BE2C (cell line): ENCODE data around the gene TTLL13.

ENCODE experiments used
- DNase-seq: peaks from one replicate; pipeline ENCODE4 v3.0.0-alpha.2; 2020
- H3K27me3 ChIP-seq: fragments of 250-450 bp; sonication (Bioruptor Pico); 2 replicates; pipeline ENCODE4 v1.5.1; 2020; ENCODE audit warnings: mild to moderate bottlenecking
- H3K36me3 ChIP-seq: fragments of 250-450 bp; sonication (Bioruptor Pico); 2 replicates; pipeline ENCODE4 v1.5.1; 2020; ENCODE audit warnings: mild to moderate bottlenecking
- H3K4me1 ChIP-seq: fragments of 250-450 bp; sonication (Bioruptor Pico); 2 replicates; pipeline ENCODE4 v1.5.1; 2020
- H3K4me3 ChIP-seq: 2 replicates; pipeline ENCODE4 v1.5.1; 2011; ENCODE audit warnings: low read depth, low read length
- H3K9me3 ChIP-seq: fragments of 250-450 bp; sonication (Bioruptor Pico); 2 replicates; pipeline ENCODE4 v1.5.1; 2020
- CTCF ChIP-seq: IDR thresholded peaks from 2 replicates; pipeline ENCODE4 v1.5.1; 2012; ENCODE audit warnings: mild to moderate bottlenecking, low read depth, low read length

Gene TTLL13

GRCh38 chr15:90265271-90266060, 16.1 kb downstream of the TTLL13 start, which contains the start of gene NGRN:
Gene NGRN (plus strand): TSS chr15:90265672. CDS start chr15:90265713, 41 bp downstream.
- DNase-seq, result peak; percentile 92
- H3K4me1 ChIP-seq, result no peaks in the 10 kb centered on the region; the same call in 1 of the 2 replicates
- no peak for TF ChIP-seq CTCF
- H3K36me3 ChIP-seq, result peaks cover 18% of the 10 kb centered on the region
- H3K27me3 ChIP-seq, result no peaks in the 10 kb centered on the region
- no peaks in the 10 kb centered on the region for H3K9me3 ChIP-seq
- H3K4me3 ChIP-seq, result peak within 1 kb of the TSS; percentile 95

DNA sequence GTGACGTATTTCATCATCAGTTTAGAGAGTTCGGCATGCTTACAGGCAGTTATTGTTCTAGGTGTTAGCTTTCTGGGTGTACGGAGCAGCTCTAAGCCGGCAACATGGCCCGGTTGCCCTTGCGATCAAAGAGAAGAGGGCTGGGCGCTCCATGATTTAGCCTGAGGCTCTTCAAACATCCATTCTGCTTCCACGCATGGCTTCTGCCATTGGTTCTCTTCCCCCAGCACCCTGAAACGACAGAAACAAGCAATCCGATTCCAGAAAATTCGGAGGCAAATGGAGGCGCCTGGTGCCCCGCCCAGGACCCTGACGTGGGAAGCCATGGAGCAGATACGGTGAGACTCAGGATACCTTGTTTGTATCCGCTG, 16.7 kb downstream of the TTLL13 start:
- no peak for TF ChIP-seq CTCF
- Histone ChIP-seq H3K9me3 (no peaks in the 10 kb centered on the region), H3K4me1 (no peaks in the 10 kb centered on the region; the same call in 1 of the 2 replicates), H3K36me3 (peaks cover 22% of the 10 kb centered on the region), H3K27me3 (no peaks in the 10 kb centered on the region), H3K4me3 (peak overlapping the region; percentile 95)
- DNase-seq, result peak; percentile 59

DNA sequence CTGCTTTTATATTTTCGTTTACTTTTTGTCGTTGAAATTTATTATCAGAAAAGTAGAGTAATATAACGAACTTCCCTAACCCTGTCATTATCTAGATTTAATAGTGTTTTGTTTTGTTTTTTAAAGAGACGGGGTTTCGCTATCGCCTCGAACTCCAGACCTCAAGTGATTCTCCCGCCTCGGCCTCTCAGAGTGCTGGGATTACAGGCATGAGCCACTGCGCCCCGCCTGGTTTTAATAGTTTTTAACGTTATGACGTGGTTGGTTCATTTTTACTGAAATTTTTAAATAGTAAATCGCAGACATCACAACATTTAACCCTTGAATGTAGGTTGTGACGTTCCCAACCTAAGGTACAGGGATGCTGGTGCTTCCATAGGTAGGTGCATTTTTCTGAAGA, 17.1 kb downstream of the TTLL13 start:
- Histone ChIP-seq H3K27me3 (no peaks in the 10 kb centered on the region), H3K9me3 (no peaks in the 10 kb centered on the region), H3K36me3 (peaks cover 26% of the 10 kb centered on the region), H3K4me3 (peak overlapping the region; percentile 95), H3K4me1 (no peaks in the 10 kb centered on the region; the same call in 1 of the 2 replicates)
- DNase-seq, result no peak
- no peak for TF ChIP-seq CTCF

DNA sequence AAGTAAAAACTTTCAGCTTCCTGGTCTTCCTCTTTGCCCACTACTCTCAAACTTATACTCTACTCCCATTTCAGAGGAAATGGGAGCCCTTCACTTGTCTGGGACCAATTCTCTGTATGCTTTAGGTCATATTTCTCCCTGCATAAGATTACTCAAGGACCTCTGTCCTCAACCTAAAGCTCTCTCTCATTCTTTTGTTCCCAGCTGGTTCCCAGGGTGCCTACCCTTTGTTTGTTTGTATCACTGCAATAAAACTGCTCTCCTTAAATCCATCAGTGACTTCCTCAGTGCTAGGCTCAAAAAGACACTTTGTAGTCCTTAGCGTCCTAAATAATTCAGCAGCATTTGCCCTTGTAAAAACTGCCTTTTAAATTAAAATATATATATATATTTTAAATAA, 19.1 kb downstream of the TTLL13 start:
- DNase-seq, result no peak
- no peaks in the 10 kb centered on the region for H3K9me3 ChIP-seq
- H3K4me1 ChIP-seq, result no peaks in the 10 kb centered on the region; the same call in 1 of the 2 replicates
- no peak for TF ChIP-seq CTCF
- no peaks in the 10 kb centered on the region for H3K27me3 ChIP-seq
- peaks cover 45% of the 10 kb centered on the region for H3K36me3 ChIP-seq
- no peak overlapping the region for H3K4me3 ChIP-seq

DNA sequence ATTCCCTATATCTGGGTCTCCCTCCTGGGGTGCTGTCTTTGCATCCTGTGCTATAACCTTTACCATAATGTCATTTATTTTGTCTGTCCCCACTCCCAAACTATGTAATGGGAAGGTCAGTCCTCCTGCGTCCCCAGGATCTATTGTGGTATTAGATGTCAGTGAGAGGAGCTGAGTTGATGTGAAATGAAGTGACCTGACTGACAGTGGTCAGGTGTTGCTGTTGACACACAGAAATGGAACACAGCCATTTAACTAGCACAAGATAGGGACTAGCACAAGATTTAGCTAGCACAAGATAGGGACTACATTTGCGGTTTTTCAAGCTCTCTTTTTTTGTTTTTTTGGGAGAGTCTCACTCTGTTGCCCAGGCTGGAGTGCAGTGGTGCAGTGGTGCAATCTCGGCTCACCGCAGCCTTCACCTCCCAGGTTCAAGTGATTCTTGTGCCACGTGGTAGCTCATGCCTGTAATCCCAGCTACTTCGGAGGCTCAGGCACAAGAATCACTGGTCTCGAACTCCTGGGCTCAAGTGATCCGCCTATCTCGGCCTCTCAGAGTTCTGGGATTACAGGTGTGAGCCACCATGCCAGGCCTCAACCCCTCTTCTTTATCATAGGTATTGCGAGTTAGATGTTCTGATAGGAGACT, 21.3 kb downstream of the TTLL13 start:
- Histone ChIP-seq H3K4me3 (no peak overlapping the region), H3K9me3 (no peaks in the 10 kb centered on the region), H3K36me3 (peaks cover 58% of the 10 kb centered on the region), H3K27me3 (no peaks in the 10 kb centered on the region), H3K4me1 (no peaks in the 10 kb centered on the region)
- TF ChIP-seq CTCF, result no peak
- no peak for DNase-seq
